Left hindlimb (tissue), 1 donor: ENCODE data around the gene PAK5.

Source experiments
- DNase-seq: peaks from one replicate; pipeline ENCODE4 v3.0.0-alpha.2; 2018

Gene PAK5

GRCh38 chr20:9615766-9616454 is 223.0 kb downstream of the PAK5 start:
- DNase-seq = no peak

DNA sequence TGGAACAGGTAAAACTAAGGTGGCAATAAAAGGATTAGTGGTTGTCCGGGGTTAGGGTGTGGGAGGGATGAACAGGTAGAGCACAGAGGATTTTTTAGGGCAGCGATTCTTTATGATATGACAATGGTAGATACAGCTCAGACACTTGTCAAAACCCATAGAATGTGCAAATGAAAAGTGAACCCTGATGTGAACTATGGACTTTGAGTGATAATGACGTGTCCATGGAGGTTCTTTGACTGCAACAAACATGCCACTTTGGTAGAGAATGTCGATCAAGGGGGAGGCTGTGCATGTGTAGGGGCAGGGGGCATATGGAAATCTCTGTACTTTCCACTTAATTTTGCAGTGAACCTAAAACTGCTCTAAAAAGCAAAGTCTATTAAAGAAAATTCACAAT is 223.8 kb downstream of the PAK5 start:
- no peak for DNase-seq

GRCh38 chr20:9613871-9614270 is 225.0 kb downstream of the PAK5 start:
- no peak for DNase-seq

- no peak for DNase-seq
Measured at GRCh38 chr20:9611921-9612320, 227.0 kb downstream of the PAK5 start.

DNA sequence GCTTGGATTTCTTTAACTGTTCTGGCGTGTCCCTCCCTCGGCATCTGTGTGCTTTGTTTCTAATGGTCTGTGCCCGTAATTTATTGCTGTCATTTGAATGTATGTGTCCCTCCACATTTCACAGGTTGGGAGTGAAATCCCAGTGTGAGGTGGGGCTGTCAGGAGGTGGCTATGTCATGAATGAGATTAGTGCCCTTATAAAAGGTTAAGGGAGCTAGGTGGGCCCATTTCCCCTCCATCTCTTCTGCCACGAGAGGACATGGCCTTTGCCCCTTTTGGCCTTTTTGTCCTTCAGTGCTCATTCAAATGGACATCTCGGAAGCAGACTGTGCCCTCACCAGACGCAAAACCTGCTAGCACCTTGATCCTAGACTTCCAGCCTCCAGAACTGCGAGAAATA is 228.2 kb downstream of the PAK5 start:
- no peak for DNase-seq

GRCh38 chr20:9609887-9610502 is 228.9 kb downstream of the PAK5 start:
- peak; percentile 48 for DNase-seq

GRCh38 chr20:9608639-9609340 is 230.1 kb downstream of the PAK5 start:
- DNase-seq = no peak

DNA sequence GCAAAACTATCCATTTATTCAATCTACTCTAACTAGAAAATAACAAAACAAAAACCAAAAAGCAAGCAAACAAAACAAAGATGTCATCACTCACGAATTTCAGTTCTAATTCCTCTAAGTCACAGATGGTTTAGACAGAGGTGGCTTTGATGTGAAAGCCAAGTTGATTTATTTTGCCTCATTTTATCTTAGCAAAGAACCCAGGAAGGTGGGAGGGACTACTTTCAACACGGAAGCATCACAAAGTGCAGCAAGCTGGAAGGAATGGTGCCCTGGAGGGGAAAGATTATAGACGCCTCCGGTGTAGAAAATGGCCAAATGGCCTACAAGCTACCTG is 236.1 kb downstream of the PAK5 start:
- DNase-seq = no peak

DNA sequence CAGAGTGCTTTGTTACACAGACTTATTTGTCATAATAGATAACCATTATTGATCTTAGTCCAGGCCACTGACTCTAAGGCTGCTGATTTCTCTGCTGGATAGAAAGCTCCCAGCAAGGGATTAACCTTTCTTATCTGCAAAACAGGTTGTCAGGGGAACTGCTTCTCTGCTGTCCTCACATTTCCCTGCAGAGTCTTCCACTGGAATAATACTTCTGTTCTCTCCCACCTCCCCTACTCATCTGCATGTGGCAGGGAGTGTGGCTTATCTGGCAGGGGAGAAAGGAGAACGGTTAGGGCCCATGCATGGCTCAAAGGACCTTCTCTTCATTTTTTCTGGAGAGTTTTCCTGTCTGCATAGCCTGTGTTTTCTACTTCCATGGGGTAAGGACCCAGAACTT is 238.3 kb downstream of the PAK5 start:
- DNase-seq = no peak

- no peak for DNase-seq
Measured at GRCh38 chr20:9597547-9597946, 241.3 kb downstream of the PAK5 start.

- no peak for DNase-seq
Measured at GRCh38 chr20:9595763-9596162, 243.1 kb downstream of the PAK5 start.

- no peak for DNase-seq
Measured at GRCh38 chr20:9594284-9594875, 244.5 kb downstream of the PAK5 start.

DNA sequence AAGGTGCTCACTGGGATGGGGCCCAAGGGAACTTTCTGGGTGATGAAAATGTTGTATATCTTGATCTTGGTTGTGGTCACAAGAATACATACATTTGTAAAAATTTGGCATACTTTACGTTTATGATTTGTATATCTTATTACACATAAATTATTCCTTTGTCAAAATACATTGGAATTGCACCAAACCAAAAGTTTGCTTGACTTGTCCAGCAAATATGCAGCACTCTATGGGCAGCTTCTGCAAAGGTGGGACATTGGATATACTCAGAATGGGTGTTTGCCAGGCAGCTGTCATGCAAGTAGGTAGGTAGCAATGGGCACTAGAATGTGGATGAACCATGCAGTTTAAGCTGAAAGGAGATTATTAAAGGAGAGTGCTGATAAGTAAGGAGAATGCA is 246.5 kb downstream of the PAK5 start:
- no peak for DNase-seq

DNA sequence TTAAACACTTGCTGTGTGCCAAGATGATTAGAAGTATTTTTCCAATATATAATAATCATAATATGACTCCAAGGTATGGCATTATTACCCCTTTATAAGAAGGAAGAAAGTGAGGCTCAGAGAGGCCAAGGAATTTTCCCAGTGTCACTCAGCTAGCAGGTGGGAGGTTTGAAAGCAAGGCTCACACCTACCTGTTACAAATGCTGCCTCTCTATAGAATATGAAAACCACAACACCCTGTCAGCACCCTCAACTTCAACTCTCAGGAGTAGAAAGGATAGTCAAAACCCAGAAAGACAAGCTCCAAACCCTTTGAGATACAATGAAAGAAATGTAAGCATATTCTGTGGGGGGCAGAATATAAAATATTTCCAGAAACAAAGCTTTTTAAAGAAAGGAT is 247.8 kb downstream of the PAK5 start:
- no peak for DNase-seq

GRCh38 chr20:9590189-9590588 is 248.7 kb downstream of the PAK5 start:
- no peak for DNase-seq

GRCh38 chr20:9588706-9589105 is 250.2 kb downstream of the PAK5 start:
- no peak for DNase-seq

GRCh38 chr20:9583151-9583550 is 255.7 kb downstream of the PAK5 start:
- DNase-seq = no peak

DNA sequence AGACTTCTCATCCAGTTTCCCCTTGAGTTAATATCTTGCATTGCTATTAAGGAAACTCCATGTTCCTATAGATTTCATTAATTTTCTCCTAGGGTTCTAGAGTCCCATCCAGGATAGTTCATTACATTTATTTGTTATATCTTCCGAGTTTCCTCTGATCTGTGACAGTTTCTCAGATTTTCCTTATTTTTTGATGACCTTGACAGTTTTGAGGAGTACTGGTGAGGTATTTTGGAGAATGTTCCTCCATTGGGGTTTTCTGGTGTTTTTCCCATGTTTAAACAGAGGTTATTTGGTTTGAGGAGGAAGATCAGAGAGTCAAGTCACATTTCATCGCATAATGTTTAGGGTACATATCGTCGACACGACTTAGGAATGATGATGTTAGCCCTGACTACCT is 256.7 kb downstream of the PAK5 start:
- DNase-seq = no peak

DNA sequence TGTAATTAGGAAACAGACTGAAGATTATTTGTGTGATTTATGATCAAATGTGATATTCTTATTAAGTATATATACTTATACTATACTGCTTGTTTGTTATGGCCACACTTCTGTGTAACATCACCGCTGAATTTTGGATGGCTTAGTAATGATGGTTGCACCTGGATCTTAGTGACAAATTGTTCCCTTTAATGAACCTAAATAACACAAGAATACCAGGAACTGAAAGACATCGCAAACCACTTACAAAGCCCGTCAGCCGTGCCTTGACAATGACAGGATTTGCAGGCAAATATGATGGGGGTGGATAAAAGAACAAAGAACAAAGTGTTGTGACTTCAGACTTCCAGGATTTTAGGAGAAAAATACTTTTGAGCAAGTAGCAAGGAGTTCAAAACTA is 257.4 kb downstream of the PAK5 start:
- DNase-seq = no peak

GRCh38 chr20:9578594-9578993 is 260.3 kb downstream of the PAK5 start:
- DNase-seq = no peak

DNA sequence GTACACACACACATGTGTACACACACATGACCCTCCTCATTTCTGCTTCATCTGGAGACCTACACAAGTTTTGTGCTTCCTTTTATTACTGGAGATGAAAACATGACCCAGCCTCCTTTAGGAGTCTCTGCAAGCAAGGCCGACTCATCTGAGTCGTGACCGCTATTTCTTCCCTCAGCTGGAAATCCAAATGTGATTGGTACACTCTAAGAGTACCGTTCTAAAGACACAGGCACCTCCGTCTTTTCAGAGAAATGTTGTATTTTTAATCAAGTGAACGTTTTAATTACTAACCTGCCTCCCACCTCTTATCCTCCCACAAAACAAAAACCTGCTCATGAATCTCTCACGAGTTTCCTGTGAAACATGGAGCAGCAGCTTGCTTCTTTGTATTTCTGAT is 261.5 kb downstream of the PAK5 start:
- DNase-seq = no peak

GRCh38 chr20:9576695-9577094 is 262.2 kb downstream of the PAK5 start:
- no peak for DNase-seq

DNA sequence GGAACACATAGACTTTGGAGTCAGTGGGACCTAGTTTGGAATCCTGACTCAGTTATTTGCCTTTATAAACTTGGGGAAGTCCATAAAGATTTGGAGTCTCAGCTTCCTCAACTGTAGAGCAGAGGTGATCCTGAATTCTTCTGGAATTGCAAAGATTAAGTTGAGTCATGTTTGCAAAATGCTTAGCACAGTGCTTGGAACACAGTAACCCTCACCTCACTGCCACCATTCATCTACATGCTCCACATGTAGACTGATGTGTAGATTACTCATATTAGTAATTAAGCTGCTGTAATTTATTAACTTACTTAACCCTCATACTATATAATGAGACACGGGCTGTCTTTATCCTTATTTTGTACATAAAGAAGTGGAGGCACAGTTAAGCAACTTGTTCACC is 263.0 kb downstream of the PAK5 start:
- no peak for DNase-seq

DNA sequence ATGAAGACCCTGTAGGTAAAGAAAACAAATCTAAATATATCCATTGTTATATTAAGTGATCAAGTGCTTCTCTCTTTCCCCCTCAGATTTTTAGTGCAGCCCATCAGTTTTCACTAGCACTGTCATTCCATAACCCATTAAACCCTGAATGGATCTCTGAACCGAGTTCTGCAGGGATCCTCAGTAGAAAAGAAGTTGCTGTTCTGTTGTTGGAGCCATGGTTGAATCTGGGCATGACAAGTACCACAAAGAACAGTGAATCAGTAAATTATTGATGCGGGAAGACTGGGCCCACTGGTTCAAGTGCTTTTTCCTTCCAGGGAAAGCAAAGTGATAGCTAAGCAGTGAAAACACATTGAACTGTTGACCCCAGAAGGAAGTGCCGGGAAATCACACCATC is 264.1 kb downstream of the PAK5 start:
- DNase-seq = no peak
